Mucosa of rectum (tissue), 2 donors: Measurements from ENCODE around the gene HNRNPL.
"Not testable (repeated sequence)": the region's sequence is repeated elsewhere in the genome, so short reads cannot be mapped to it uniquely, and the experiment has no call there.

ENCODE experiments used
- H3K27ac ChIP-seq, 2 donors: one replicate each; pipeline ENCODE4 v1.7.0; 2013; ENCODE audit warnings: inconsistent platforms in 2 of 2, low read depth in 2 of 2, low read length in 2 of 2
- H3K27me3 ChIP-seq, 2 donors: one replicate each; pipeline ENCODE4 v1.7.0; 2013; ENCODE audit warnings: low read length in 2 of 2; ENCODE audit not compliant: control insufficient read depth in 2 of 2, insufficient read depth in 2 of 2
- H3K36me3 ChIP-seq, 2 donors: one replicate each; pipeline ENCODE4 v1.7.0; 2013; ENCODE audit warnings: low read length in 2 of 2; ENCODE audit not compliant: control insufficient read depth in 2 of 2, insufficient read depth in 2 of 2
- H3K4me1 ChIP-seq, 2 donors: one replicate each; pipeline ENCODE4 v1.7.0; 2013; ENCODE audit warnings: low read length in 2 of 2, mild to moderate bottlenecking in 1 of 2; ENCODE audit not compliant: control insufficient read depth in 2 of 2, insufficient read depth in 2 of 2
- H3K4me3 ChIP-seq, 2 donors: one replicate each; pipeline ENCODE4 v1.7.0; 2013; ENCODE audit warnings: low read length in 2 of 2
- H3K9ac ChIP-seq, 2 donors: one replicate each; pipeline ENCODE4 v1.7.0; 2013; ENCODE audit warnings: low read length in 2 of 2, low read depth in 1 of 2, mild to moderate bottlenecking in 1 of 2
- H3K9me3 ChIP-seq, 2 donors: one replicate each; pipeline ENCODE4 v1.7.0; 2013; ENCODE audit warnings: low read length in 2 of 2; ENCODE audit not compliant: control insufficient read depth in 2 of 2
- donor health status: healthy.
- donor health status: Normal muscosa, but diverticular disease.

HNRNPL gene

GRCh38 chr19:38813932-38814331 is 35.9 kb downstream of the HNRNPL start:
- H3K27ac ChIP-seq: peak overlapping the region; percentile 93 to 94
- not testable (repeated sequence) for H3K9me3 ChIP-seq, H3K27me3 ChIP-seq
- peak overlapping the region in 1 of 2 donors; percentile 73 for H3K4me3 ChIP-seq
- peaks cover 22 to 37% of the 10 kb centered on the region in 2 donors for H3K36me3 ChIP-seq
- peak overlapping the region; percentile 32 to 70 for H3K9ac ChIP-seq
- peaks cover 33 to 55% of the 10 kb centered on the region in 2 donors for H3K4me1 ChIP-seq

DNA sequence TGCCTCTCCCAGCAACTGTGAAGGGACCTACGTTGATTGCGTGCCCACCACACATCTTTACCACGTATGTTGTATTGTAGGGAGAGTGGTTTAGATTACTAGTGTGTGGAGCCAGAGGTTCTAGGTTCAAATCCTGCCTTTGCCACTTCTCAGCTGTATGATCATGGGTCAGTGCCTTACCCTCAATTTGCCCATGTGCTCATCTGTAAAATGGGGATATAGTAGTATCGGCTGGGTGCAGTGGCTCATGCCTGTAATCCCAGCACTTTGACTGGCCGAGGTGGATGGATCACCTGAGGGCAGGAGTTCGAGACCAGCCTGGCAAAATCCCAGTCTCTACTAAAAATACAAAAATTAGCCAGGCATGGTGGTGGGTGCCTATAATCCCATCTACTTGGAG is 36.5 kb downstream of the HNRNPL start:
- peak overlapping the region; percentile 93 to 94 for H3K27ac ChIP-seq
- H3K4me1 ChIP-seq: peaks cover 34 to 51% of the 10 kb centered on the region in 2 donors

DNA sequence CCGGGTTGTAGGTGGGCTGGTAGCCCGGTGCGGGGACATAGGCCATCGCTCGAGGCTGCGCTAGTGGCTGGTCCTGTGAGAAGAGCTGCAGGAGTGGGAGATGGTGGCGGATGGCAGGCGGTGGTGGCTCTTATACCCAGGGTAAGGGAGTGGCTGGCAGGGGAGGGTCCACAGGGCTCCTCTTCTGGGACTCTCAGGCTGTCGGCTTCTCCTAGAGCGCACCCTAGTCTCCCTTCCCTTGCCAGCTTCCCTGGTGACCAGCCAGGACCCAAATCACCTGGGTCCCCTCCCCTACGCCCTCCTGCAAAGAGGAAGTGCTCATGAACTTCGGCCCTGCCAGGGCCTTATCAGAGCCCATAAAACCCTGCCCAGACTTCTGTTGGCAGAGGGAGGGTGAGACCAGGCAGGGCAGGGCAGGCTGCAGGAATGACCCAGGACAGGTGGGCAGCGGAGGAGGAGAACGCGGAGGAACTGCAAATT is 36.9 kb downstream of the HNRNPL start, which contains the start of gene LGALS4:
Gene LGALS4 (minus strand): TSS at position 105 of the 480 bp plus-strand sequence. CDS start 59 bp downstream, at position 46.
- peak within 1 kb of the TSS; percentile 93 to 99 for H3K4me3 ChIP-seq
- H3K27ac ChIP-seq: peak within 1 kb of the TSS; percentile 97 to 99
- peak within 1 kb of the TSS; percentile 94 to 100 for H3K9ac ChIP-seq

More for the DNA sequence above, 36.5 kb downstream of the HNRNPL start:
- peaks cover 27 to 41% of the 10 kb centered on the region in 2 donors for H3K36me3 ChIP-seq
- peak overlapping the region; percentile 70 to 84 for H3K9ac ChIP-seq
- H3K27me3 ChIP-seq: no peaks in the 10 kb centered on the region
- peak overlapping the region; percentile 51 to 73 for H3K4me3 ChIP-seq
- H3K9me3 ChIP-seq: no peaks in the 10 kb centered on the region

DNA sequence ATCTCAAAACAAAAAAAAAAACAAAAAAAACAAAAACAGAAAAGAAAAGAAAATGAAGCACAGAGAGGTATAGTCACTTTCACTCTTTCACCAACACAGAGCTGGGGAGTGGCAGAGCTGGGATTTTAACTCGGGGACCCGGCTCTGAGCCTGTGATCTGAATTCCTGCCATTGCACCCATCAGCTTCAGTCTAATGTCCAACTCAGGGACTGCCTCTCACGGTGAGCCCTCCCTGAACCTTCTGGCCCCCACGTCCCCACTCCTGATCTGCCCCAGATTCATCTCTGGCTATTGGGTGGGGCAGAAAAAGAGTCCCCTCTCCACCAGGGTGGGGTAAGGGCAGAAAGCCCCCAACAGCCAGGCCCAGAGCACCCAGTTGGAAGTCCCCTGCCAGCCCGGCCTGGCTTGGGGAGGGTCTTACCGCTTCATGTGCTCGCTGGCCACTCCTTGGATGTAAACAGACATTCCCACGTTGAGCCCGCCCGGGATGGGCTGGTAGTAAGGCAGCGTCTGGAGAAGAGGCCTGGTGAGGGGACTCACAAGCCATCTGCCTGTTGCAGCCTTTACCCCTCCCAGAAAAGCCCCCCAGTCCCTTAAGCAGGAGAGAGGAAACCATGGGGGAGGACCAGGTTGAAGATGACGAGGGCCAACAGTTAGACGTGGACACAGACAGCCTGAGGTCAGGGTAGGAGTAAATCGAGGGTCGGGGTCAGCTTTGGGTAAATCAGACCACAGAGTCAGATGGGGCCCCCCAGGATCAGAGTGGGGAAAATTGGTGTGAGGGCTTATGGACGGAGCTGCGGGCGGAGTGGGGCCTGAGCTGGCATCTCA is 37.6 kb downstream of the HNRNPL start:
- Histone ChIP-seq H3K4me3 (peak overlapping the region; percentile 93 to 99), H3K36me3 (peaks cover 22 to 32% of the 10 kb centered on the region in 2 donors), H3K4me1 (peaks cover 29 to 44% of the 10 kb centered on the region in 2 donors), H3K9ac (peak overlapping the region; percentile 94 to 100), H3K27ac (peak overlapping the region; percentile 97 to 99), H3K27me3 (no peaks in the 10 kb centered on the region), H3K9me3 (no peaks in the 10 kb centered on the region)

More for the DNA sequence above, 36.9 kb downstream of the HNRNPL start, which contains the start of gene LGALS4:
- Histone ChIP-seq H3K36me3 (peaks cover 27 to 37% of the 10 kb centered on the region in 2 donors), H3K27me3 (no peaks in the 10 kb centered on the region), H3K9me3 (no peaks in the 10 kb centered on the region), H3K4me1 (peaks cover 30 to 49% of the 10 kb centered on the region in 2 donors)

GRCh38 chr19:38809592-38810252 is 40.1 kb downstream of the HNRNPL start:
- H3K9ac ChIP-seq: peak overlapping the region in 1 of 2 donors; percentile 46
- H3K4me1 ChIP-seq: peaks cover 10 to 20% of the 10 kb centered on the region in 2 donors
- H3K9me3 ChIP-seq: no peaks in the 10 kb centered on the region
- H3K27ac ChIP-seq: peak overlapping the region; percentile 11 to 16
- H3K4me3 ChIP-seq: peak overlapping the region; percentile 44 to 62
- peaks cover 21 to 26% of the 10 kb centered on the region in 2 donors for H3K36me3 ChIP-seq
- H3K27me3 ChIP-seq: no peaks in the 10 kb centered on the region

DNA sequence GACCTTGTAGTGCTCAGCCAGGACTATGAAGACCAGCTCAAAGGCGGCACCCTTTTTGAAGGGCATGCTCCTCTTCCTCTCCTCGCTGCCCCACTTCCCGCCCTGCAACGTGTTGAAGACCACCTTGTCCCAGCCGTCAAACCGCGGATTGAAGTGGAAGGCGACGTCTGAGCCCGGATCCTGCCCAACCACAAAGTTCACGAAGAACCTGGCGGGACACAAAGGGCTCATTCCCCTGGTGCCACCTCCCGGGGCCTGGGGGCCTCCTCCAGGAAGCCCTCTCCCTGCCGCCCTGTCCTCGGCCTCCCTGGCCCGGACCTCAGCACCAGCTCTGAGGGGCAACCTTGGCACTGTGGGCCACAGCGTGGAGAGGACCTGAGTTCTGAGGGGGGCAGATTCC is 41.0 kb downstream of the HNRNPL start:
- Histone ChIP-seq H3K36me3 (peaks cover 26 to 34% of the 10 kb centered on the region in 2 donors), H3K4me3 (peak overlapping the region; percentile 28 to 31), H3K4me1 (peaks cover 8 to 12% of the 10 kb centered on the region in 2 donors), H3K27me3 (no peaks in the 10 kb centered on the region), H3K9me3 (no peaks in the 10 kb centered on the region), H3K9ac (no peak overlapping the region), H3K27ac (no peak overlapping the region)

GRCh38 chr19:38807374-38808098 is 42.2 kb downstream of the HNRNPL start:
- not testable (repeated sequence) for H3K9ac ChIP-seq, H3K27ac ChIP-seq

GRCh38 chr19:38806371-38806770 is 43.4 kb downstream of the HNRNPL start:
- H3K36me3 ChIP-seq: peaks cover 40 to 50% of the 10 kb centered on the region in 2 donors

More at GRCh38 chr19:38807374-38808098, 42.2 kb downstream of the HNRNPL start:
- H3K36me3 ChIP-seq: peaks cover 31 to 42% of the 10 kb centered on the region in 2 donors
- not testable (repeated sequence) for H3K4me1 ChIP-seq, H3K27me3 ChIP-seq, H3K4me3 ChIP-seq, H3K9me3 ChIP-seq

DNA sequence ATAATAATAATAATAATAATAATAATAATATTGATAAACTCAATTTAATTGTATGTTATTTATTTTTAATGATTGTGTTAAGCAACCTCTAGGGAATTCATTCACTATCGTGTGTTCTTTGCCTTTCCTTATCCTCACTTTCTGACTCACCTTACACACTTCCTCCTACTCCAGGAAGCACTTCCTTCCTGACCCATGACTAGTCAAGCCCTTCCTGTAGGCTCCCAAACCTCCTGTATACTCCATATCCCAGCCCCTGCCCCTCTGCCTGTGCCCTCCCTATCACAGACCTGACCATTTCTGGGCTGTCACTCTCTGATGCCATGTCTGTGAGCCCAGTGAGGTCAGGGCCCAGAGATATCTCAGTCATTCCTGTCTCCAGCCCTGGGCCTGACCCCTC is 44.6 kb downstream of the HNRNPL start:
- Histone ChIP-seq H3K27me3 (no peaks in the 10 kb centered on the region), H3K27ac (peak overlapping the region; percentile 46 to 68), H3K9ac (no peak overlapping the region), H3K4me1 (peaks cover 6 to 8% of the 10 kb centered on the region in 2 donors), H3K36me3 (peaks cover 50 to 58% of the 10 kb centered on the region in 2 donors), H3K9me3 (no peaks in the 10 kb centered on the region), H3K4me3 (no peak overlapping the region)

More at GRCh38 chr19:38806371-38806770, 43.4 kb downstream of the HNRNPL start:
- Histone ChIP-seq H3K9me3 (no peaks in the 10 kb centered on the region), H3K9ac (no peak overlapping the region), H3K4me3 (no peak overlapping the region), H3K27me3 (no peaks in the 10 kb centered on the region), H3K27ac (no peak overlapping the region), H3K4me1 (peaks cover 6 to 8% of the 10 kb centered on the region in 2 donors)
